HS-5 (cell line): ENCODE measurements around the gene NBEAL2.
"Not testable (repeated sequence)": the region's sequence is repeated elsewhere in the genome, so short reads cannot be mapped to it uniquely, and the experiment has no call there.

Source experiments
- DNase-seq: peaks from one replicate; pipeline ENCODE4 v3.0.0-alpha.2; 2012; ENCODE audit warnings: low read depth

NBEAL2 gene

GRCh38 chr3:46962427-46962826 is 17.0 kb upstream of the NBEAL2 start:
- no peak for DNase-seq

DNA sequence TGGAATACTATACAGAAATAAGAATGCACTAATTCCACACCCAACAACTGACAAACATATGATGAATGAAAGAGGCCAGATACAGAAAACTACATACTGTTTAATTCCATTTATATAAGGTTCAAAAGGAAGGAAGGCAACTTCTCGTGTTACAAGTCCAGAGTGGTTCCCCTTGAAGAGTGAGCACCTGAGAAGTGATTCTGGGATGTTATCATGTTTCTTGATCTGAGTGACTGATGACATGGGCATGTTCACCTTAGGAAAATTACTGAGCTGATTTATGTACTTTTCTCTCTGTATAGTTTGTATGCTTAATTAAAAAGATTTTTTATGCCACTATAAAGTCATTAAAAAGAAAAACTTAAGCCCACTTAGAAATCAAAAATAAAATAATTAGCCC is 16.5 kb upstream of the NBEAL2 start:
- DNase-seq = no peak

DNA sequence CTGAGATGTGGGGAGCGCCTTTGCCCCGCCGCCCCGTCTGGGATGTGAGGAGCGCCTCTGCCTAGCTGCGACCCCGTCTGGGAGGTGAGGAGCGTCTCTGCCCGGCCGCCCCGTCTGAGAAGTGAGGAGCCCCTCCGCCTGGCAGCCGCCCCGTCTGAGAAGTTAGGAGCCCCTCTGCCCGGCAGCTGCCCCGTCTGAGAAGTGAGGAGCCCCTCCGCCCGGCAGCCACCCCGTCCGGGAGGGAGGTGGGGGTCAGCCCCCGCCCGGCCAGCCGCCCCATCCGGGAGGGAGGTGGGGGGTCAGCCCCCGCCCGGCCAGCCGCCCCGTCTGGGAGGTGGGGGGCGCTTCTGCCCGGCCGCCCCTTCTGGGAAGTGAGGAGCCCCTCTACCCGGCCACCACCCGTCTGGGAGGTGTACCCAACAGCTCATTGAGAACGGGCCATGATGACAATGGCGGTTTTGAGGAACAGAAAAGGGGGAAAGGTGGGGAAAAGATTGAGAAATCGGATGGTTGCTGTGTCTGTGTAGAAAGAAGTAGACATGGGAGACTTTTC is 15.4 kb upstream of the NBEAL2 start:
- not testable (repeated sequence) for DNase-seq

GRCh38 chr3:46965151-46965550 is 14.3 kb upstream of the NBEAL2 start:
- no peak for DNase-seq

DNA sequence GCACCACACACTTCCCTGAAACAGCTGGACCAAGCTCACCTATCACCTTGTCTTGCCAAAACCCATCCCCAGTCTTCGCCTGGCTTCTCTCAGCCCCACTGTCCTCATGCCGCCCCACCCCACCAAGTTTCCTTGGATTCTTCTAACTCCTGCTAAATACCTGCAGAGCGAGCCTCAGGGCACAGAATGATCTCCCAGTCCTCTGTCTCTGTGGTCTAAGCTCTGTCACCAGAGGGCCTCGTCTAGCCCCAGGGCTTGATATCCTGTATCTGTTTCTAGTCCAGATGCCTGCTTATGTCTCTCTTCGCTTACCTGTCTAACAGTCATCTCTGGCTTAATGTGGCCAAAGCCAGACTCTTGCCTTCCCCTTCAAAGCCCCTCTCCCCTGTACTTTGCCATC is 12.7 kb upstream of the NBEAL2 start:
- DNase-seq = no peak

DNA sequence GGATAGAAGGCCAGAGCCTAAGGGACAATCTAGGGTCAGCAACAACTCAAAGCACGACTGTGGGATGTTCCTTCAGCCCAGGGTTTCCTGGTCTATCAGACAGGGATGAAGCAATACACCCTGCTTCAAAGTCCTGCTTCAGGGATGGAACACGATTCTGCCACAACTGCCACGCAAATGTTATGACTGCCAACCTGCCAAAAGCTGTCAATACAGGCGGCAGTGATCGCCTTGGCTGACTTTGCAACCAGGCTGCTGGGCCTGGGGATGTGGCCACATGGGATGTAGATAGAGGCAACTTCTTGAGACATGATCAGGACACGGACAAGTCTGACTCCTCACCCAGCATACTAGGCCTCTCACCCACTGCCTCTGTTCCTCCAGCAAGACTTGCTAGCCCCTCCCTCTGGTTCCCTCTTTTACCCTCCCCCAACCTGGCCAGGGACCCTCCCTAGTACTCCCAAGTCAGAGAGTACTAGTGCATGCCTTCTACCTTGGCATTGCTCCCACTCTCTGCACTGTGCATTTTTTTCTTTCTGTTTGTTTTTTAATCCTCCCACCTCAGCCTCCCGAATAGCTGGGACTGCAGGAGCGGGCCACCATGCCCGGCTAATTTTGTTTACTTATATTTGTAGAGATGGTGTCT is 10.6 kb upstream of the NBEAL2 start:
- DNase-seq = no peak

GRCh38 chr3:46970391-46971091 is 8.9 kb upstream of the NBEAL2 start:
- no peak for DNase-seq

- DNase-seq = no peak
Observed at GRCh38 chr3:46971151-46971550, 8.3 kb upstream of the NBEAL2 start.

DNA sequence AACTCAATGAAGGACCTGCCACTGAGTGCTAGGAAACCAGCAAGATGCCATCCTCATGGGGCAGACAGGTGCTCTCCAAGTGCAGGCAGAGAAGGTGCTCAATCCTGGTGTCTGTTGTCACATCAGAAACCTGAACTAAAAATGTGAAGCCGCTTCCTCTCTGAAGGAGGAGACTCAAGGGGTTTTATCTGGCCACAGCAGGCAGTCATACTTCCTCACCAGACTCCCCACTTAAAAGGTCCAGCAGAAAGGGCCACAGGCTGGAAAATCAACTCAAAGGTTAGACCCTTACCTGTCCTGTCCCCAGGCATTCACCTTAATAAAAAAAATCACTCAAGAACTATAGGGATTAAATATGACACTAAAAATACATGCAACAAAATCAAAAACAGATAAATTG is 7.7 kb upstream of the NBEAL2 start:
- DNase-seq = no peak

- DNase-seq = no peak
Observed at GRCh38 chr3:46972396-46972795, 7.1 kb upstream of the NBEAL2 start.

- DNase-seq = no peak
Observed at GRCh38 chr3:46974421-46975171, 4.9 kb upstream of the NBEAL2 start.

- DNase-seq = peak; percentile 98
Observed at GRCh38 chr3:46976326-46977190, 2.9 kb upstream of the NBEAL2 start, which contains the start of gene CCDC12. Gene CCDC12 (minus strand): TSS chr3:46976745. CDS start chr3:46976732, 13 bp downstream.

DNA sequence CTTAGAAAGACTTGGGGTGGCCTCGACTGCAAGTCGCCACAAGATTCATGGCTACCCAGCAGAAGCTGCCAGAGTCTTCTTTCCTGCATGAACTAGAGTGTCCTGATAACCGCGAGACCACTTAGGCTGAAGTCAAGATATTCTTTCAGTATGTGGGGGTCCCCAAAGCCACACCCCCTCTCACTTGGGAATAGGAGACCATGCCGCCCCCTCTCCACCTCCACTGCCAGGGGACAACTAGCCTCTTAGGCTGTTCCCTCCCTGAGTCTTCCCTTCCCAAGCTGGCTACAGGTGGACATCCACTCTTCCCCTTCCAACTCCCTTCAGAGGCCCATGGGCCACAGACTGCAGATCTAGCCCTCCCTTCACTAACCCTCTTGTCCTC is 1.7 kb upstream of the NBEAL2 start:
- DNase-seq = no peak

DNA sequence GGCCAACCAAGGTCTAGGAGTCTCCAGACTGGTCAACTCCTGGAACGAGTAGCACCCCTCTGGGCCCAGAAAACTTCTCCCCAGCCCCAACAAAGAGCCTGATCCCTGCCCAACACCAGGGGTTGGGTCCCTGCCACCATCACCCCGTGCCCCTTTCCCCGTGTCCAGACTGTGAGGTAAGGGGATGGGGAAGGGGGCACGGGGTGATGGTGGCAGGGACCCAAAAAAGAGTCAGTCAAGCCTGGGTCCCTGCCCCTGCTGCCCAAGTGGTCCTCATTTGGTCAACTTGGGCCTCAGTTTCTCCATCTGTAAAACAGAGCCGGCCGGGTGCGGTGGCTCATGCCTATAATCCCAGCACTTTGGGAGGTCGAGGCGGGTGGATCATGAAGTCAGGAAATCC is 1.1 kb upstream of the NBEAL2 start:
- DNase-seq = no peak

DNA sequence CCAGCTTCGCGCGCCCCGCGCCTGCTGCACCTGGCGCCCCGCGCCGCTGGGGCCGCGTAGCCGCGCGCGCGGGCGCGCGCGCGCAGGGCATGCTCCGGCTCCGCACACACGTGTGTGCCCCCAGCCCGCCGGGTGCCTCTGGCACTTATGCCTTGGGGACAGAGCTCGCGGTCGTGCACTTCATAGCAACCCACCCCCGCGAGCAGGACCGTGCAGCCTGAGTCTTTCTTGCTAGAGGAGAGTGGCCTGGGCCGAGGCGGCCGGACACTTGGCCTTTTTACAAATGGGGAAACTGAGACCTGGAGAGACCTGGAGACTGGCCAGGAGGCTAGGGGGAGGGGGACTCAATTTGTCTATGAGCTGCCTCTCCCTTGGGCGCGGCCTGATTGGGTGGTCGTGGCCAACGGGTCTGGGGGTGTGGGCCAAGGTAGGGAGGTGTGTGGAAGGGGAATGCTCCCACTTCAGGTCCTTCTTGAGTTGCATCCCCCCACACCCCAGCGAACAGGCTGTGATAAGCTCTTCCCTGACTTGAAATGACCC is 562 bp downstream of the NBEAL2 start:
- DNase-seq = no peak

DNA sequence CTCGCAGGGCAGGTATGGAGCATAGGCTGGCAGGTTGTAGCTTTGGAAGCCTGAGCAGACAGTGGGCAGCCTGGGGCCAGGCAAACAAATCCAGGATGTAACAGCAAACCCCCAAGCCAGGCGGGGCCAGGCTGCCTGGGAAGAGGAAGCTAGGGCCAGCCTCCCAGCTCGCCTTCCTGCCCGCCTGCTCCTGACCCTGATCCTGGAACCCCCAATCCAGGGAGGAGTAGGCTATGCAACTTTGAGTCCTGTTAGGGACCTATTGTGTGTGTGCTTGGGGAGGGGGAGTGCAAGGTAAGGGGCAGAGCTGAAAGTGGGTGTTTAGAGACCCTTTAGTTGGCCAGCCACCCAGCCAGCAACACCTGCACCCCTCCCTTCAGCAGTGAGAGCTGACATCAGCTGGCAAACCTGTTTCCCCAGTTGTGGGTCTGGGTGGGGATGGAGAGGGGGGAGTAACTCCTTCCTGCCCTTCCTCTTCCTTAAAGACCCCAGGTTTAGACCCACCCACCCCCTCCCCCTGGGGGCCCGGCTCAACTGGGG is 2.5 kb downstream of the NBEAL2 start:
- no peak for DNase-seq

- DNase-seq = no peak
Observed at GRCh38 chr3:46982546-46982945, 3.1 kb downstream of the NBEAL2 start.

- no peak for DNase-seq
Observed at GRCh38 chr3:46984591-46985459, 5.4 kb downstream of the NBEAL2 start.

DNA sequence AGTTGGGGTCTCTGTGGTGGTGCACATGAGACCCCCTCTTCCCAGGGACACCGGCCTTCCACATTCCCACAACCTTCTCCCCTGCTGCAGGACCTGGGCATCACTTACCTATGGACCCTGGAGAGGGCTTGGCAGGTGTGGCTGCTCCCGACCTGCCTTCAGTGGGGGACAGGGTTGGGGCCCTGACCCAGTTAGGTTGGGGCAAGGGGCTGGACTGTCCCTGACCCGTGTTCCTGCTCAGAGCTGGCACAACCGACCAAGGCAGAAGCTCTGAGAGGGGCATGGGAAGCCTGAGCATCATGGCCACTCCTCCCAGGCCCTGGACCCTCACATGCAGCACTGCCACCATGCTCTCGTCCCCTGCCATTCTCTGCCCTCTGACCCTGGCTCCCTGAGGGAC is 6.1 kb downstream of the NBEAL2 start:
- no peak for DNase-seq

- no peak for DNase-seq
Observed at GRCh38 chr3:46986055-46986730, 6.7 kb downstream of the NBEAL2 start.
